CD4-positive, CD25-positive, alpha-beta regulatory T cell (primary cell): Measurements from ENCODE around the gene IFITM2. TPM values are rescaled to one million over a fixed set of nuclear protein-coding genes. Genes with fewer than 3 reads are reported as not detected.

Source experiments
- ATAC-seq, 2 donors: fragments of 150-1000 bp; cut with Tn5 transposase; one replicate each; pipeline ENCODE4 v1.10.0; 2021; ENCODE audit warnings: low read depth in 2 of 2, moderate number of reproducible peaks in 2 of 2, moderate library complexity in 1 of 2
- DNase-seq, 3 donors: peaks; one replicate each; pipeline versions ENCODE4 v3.0.0 to v3.0.0-alpha.2; 2012 to 2022; ENCODE audit warnings: mixed read lengths in 1 of 3
- H3K27ac ChIP-seq: one replicate; pipeline ENCODE4 v1.7.0; 2013; ENCODE audit warnings: mild to moderate bottlenecking, low read length; ENCODE audit not compliant: insufficient read depth, poor library complexity, severe bottlenecking
- H3K27me3 ChIP-seq: one replicate; pipeline ENCODE4 v1.7.0; 2013; ENCODE audit warnings: low read length; ENCODE audit not compliant: control insufficient read depth, insufficient read depth
- H3K36me3 ChIP-seq: one replicate; pipeline ENCODE4 v1.7.0; 2013; ENCODE audit warnings: mild to moderate bottlenecking, low read length, moderate library complexity; ENCODE audit not compliant: control insufficient read depth, insufficient read depth
- H3K4me1 ChIP-seq: 2 replicates; pipeline ENCODE4 v1.7.0; 2013; ENCODE audit warnings: mild to moderate bottlenecking, low read length; ENCODE audit not compliant: insufficient read depth, control insufficient read depth, poor library complexity, severe bottlenecking
- H3K4me3 ChIP-seq: one replicate; pipeline ENCODE4 v1.7.0; 2013; ENCODE audit warnings: low read depth, mild to moderate bottlenecking, low read length, moderate library complexity
- H3K9me3 ChIP-seq, 2 experiments: 1 replicate in 1 of 2; 2 replicates in 1 of 2; pipeline ENCODE4 v1.7.0; 2013; ENCODE audit warnings: low read length in 2 of 2, mild to moderate bottlenecking in 1 of 2, moderate library complexity in 1 of 2; ENCODE audit not compliant: control insufficient read depth in 2 of 2
- H3K27ac Mint-ChIP-seq, 3 donors: one replicate each; pipeline ENCODE4 v1.8.0; 2020 to 2022; ENCODE audit warnings: mild to moderate bottlenecking in 3 of 3, mixed read lengths in 3 of 3, moderate library complexity in 2 of 3
- H3K27me3 Mint-ChIP-seq: one replicate; pipeline ENCODE4 v1.8.0; 2022; ENCODE audit warnings: mild to moderate bottlenecking, mixed read lengths
- H3K36me3 Mint-ChIP-seq: one replicate; pipeline ENCODE4 v1.8.0; 2020; ENCODE audit warnings: mixed read lengths
- H3K4me1 Mint-ChIP-seq, 4 donors: one replicate each; pipeline ENCODE4 v1.8.0; 2020 to 2022; ENCODE audit warnings: mixed read lengths in 4 of 4, mild to moderate bottlenecking in 1 of 4
- H3K4me3 Mint-ChIP-seq, 4 donors: one replicate each; pipeline ENCODE4 v1.8.0; 2020 to 2022; ENCODE audit warnings: mild to moderate bottlenecking in 4 of 4, mixed read lengths in 4 of 4, moderate library complexity in 3 of 4
- H3K9me3 Mint-ChIP-seq, 7 donors: one replicate each; pipeline ENCODE4 v1.8.0; 2020 to 2022; ENCODE audit warnings: mixed read lengths in 7 of 7, mild to moderate bottlenecking in 3 of 7, moderate library complexity in 2 of 7
- polyA plus RNA-seq, 4 donors: library from polyadenylated mRNA; unstranded; fragments of 300-500 nt; fragmentation: Illumina TruSeq; gene quantifications; one replicate each; pipeline ENCODE4 v1.2.3, GENCODE V29; 2021
- total RNA-seq: library from RNA; stranded (reverse); gene quantifications from one replicate; pipeline ENCODE4 v1.2.3, GENCODE V29; 2022

The IFITM2 gene
- total and polyA plus RNA-seq, 5 donors from 2014 or later: 376 to 2,097 (median 1,834) TPM

- H3K4me1 Mint-ChIP-seq: peaks cover 7 to 46% (median 17%) of the 10 kb centered on the region in 4 donors
- H3K27me3 ChIP-seq: no peaks in the 10 kb centered on the region
- H3K36me3 Mint-ChIP-seq: no peaks in the 10 kb centered on the region
- no peaks in the 10 kb centered on the region for H3K36me3 ChIP-seq
- H3K4me1 ChIP-seq: peaks cover 10% of the 10 kb centered on the region
- H3K9me3 Mint-ChIP-seq: no peaks in the 10 kb centered on the region
- peak overlapping the region; percentile 48 for H3K4me3 ChIP-seq
- H3K27ac ChIP-seq: peak overlapping the region; percentile 88
- H3K4me3 Mint-ChIP-seq: peak overlapping the region; percentile 86 to 96 (median 88)
- H3K27me3 Mint-ChIP-seq: peaks cover 6% of the 10 kb centered on the region
- ATAC-seq: peak; percentile 77
- peak; percentile 78 to 88 (median 85) for DNase-seq
- H3K9me3 ChIP-seq: no peaks in the 10 kb centered on the region
- H3K27ac Mint-ChIP-seq: peak overlapping the region; percentile 91 to 97 (median 96)
These were observed 48.2 kb downstream of the IFITM2 start for GRCh38 chr11:355581-356458.

- no peak overlapping the region for H3K4me3 Mint-ChIP-seq
- H3K27me3 Mint-ChIP-seq: peaks cover 6% of the 10 kb centered on the region
- H3K9me3 ChIP-seq: no peaks in the 10 kb centered on the region
These were observed 49.0 kb downstream of the IFITM2 start for GRCh38 chr11:356610-357009.

GRCh38 chr11:357582-357981, 50.0 kb downstream of the IFITM2 start:
- no peaks in the 10 kb centered on the region for H3K36me3 Mint-ChIP-seq
- no peak for ATAC-seq

More at GRCh38 chr11:356610-357009, 49.0 kb downstream of the IFITM2 start:
- no peaks in the 10 kb centered on the region for H3K36me3 ChIP-seq
- no peak overlapping the region for H3K27ac ChIP-seq
- peaks cover 10% of the 10 kb centered on the region for H3K4me1 ChIP-seq
- H3K4me3 ChIP-seq: no peak overlapping the region
- Mint-ChIP-seq H3K27ac (no peak overlapping the region), H3K36me3 (no peaks in the 10 kb centered on the region), H3K4me1 (peaks cover 7 to 39% (median 16%) of the 10 kb centered on the region in 4 donors), H3K9me3 (no peaks in the 10 kb centered on the region)
- H3K27me3 ChIP-seq: no peaks in the 10 kb centered on the region
- ATAC-seq (no peak), DNase-seq (no peak)

GRCh38 chr11:358129-358800, 50.6 kb downstream of the IFITM2 start:
- Histone ChIP-seq H3K4me1 (peaks cover 10% of the 10 kb centered on the region), H3K27me3 (no peaks in the 10 kb centered on the region), H3K4me3 (no peak overlapping the region), H3K36me3 (no peaks in the 10 kb centered on the region), H3K27ac (no peak overlapping the region), H3K9me3 (no peaks in the 10 kb centered on the region)
- H3K4me1 Mint-ChIP-seq: peaks cover 5 to 29% (median 14%) of the 10 kb centered on the region in 4 donors
- H3K27ac Mint-ChIP-seq: peak overlapping the region in 1 of 3 donors; percentile 63
- ATAC-seq: no peak
- no peaks in the 10 kb centered on the region for H3K9me3 Mint-ChIP-seq
- H3K4me3 Mint-ChIP-seq: no peak overlapping the region
- H3K36me3 Mint-ChIP-seq: no peaks in the 10 kb centered on the region
- H3K27me3 Mint-ChIP-seq: peaks cover 6% of the 10 kb centered on the region
- no peak for DNase-seq

More at GRCh38 chr11:357582-357981, 50.0 kb downstream of the IFITM2 start:
- no peak for DNase-seq
- no peaks in the 10 kb centered on the region for H3K9me3 ChIP-seq
- H3K27me3 ChIP-seq: no peaks in the 10 kb centered on the region
- no peak overlapping the region for H3K4me3 Mint-ChIP-seq
- H3K27ac ChIP-seq: no peak overlapping the region
- no peaks in the 10 kb centered on the region for H3K36me3 ChIP-seq
- no peaks in the 10 kb centered on the region for H3K9me3 Mint-ChIP-seq
- no peak overlapping the region for H3K27ac Mint-ChIP-seq
- H3K4me1 ChIP-seq: peaks cover 10% of the 10 kb centered on the region
- H3K4me3 ChIP-seq: no peak overlapping the region
- H3K4me1 Mint-ChIP-seq: peaks cover 7 to 36% (median 16%) of the 10 kb centered on the region in 4 donors
- H3K27me3 Mint-ChIP-seq: peaks cover 6% of the 10 kb centered on the region

Other genes with a start within 250 kb of the IFITM2 start
- not detected for gene SCGB1C1, start 114.7 kb upstream of the IFITM2 start, total RNA-seq
- gene SCGB1C1, start 114.7 kb upstream of the IFITM2 start, polyA plus RNA-seq: not detected
- gene BET1L, start 100.4 kb upstream of the IFITM2 start, total RNA-seq: 66.4 TPM
- 10 to 100 TPM; 58.2 to 84.4 (median 64.6) TPM for gene BET1L, start 100.4 kb upstream of the IFITM2 start, polyA plus RNA-seq
- 135 TPM for gene RIC8A, start 100.1 kb upstream of the IFITM2 start, total RNA-seq
- gene RIC8A, start 100.1 kb upstream of the IFITM2 start, polyA plus RNA-seq: 10 to 100 TPM; 74.1 to 89.7 (median 78.6) TPM
- gene SIRT3, start 71.5 kb upstream of the IFITM2 start, total RNA-seq: 14.2 TPM
- 10 to 100 TPM in 2 of 4 donors, 1 to 10 TPM in 2; 6.9 to 12.4 (median 10.3) TPM for gene SIRT3, start 71.5 kb upstream of the IFITM2 start, polyA plus RNA-seq
- 99.6 TPM for gene PSMD13, start 70.8 kb upstream of the IFITM2 start, total RNA-seq
- 100 to 1,000 TPM; 223 to 276 (median 261) TPM for gene PSMD13, start 70.8 kb upstream of the IFITM2 start, polyA plus RNA-seq
- gene NLRP6, start 29.4 kb upstream of the IFITM2 start, total RNA-seq: 1.8 TPM
- 1 to 10 TPM in 3 of 4 donors, under 1 TPM in 1; 0.36 to 4.0 (median 2.4) TPM for gene NLRP6, start 29.4 kb upstream of the IFITM2 start, polyA plus RNA-seq
- gene PGGHG, start 18.7 kb upstream of the IFITM2 start, total RNA-seq: 188 TPM
- 1 to 10 TPM; 1.5 to 2.9 (median 2.5) TPM for gene PGGHG, start 18.7 kb upstream of the IFITM2 start, polyA plus RNA-seq
- gene IFITM5, start 8.3 kb upstream of the IFITM2 start, total RNA-seq: not detected
- gene IFITM5, start 8.3 kb upstream of the IFITM2 start, polyA plus RNA-seq: not detected
- 320 TPM for gene IFITM1, start 6.2 kb downstream of the IFITM2 start, total RNA-seq
- 1,000 to 10,000 TPM; 1,249 to 1,544 (median 1,415) TPM for gene IFITM1, start 6.2 kb downstream of the IFITM2 start, polyA plus RNA-seq
- gene IFITM3, start 13.0 kb downstream of the IFITM2 start, total RNA-seq: 6.7 TPM
- 10 to 100 TPM in 2 of 4 donors, 1 to 10 TPM in 2; 3.5 to 94.8 (median 42.6) TPM for gene IFITM3, start 13.0 kb downstream of the IFITM2 start, polyA plus RNA-seq
- 0.99 TPM for gene B4GALNT4, start 61.7 kb downstream of the IFITM2 start, total RNA-seq
- not detected for gene B4GALNT4, start 61.7 kb downstream of the IFITM2 start, polyA plus RNA-seq
- gene PKP3, start 86.4 kb downstream of the IFITM2 start, total RNA-seq: 0.30 TPM
- under 1 TPM in 3 of 4 donors, not detected in 1; 0.09 to 0.75 (median 0.27) TPM for gene PKP3, start 86.4 kb downstream of the IFITM2 start, polyA plus RNA-seq
- gene SIGIRR, start 107.2 kb downstream of the IFITM2 start, total RNA-seq: 387 TPM
- 100 to 1,000 TPM; 213 to 274 (median 220) TPM for gene SIGIRR, start 107.2 kb downstream of the IFITM2 start, polyA plus RNA-seq
- gene ANO9, start 134.2 kb downstream of the IFITM2 start, total RNA-seq: 153 TPM
- gene ANO9, start 134.2 kb downstream of the IFITM2 start, polyA plus RNA-seq: 10 to 100 TPM in 3 of 4 donors, 1 to 10 TPM in 1; 8.9 to 16.4 (median 12.3) TPM
- 19.3 TPM for gene PTDSS2, start 142.5 kb downstream of the IFITM2 start, total RNA-seq
- 1 to 10 TPM; 6.1 to 8.3 (median 6.8) TPM for gene PTDSS2, start 142.5 kb downstream of the IFITM2 start, polyA plus RNA-seq
- 112 TPM for gene RNH1, start 199.4 kb downstream of the IFITM2 start, total RNA-seq
- gene RNH1, start 199.4 kb downstream of the IFITM2 start, polyA plus RNA-seq: 100 to 1,000 TPM; 126 to 155 (median 133) TPM
- gene HRAS, start 227.8 kb downstream of the IFITM2 start, total RNA-seq: 35.0 TPM
- gene HRAS, start 227.8 kb downstream of the IFITM2 start, polyA plus RNA-seq: 10 to 100 TPM; 15.9 to 35.2 (median 21.1) TPM
- 5.8 TPM for gene LRRC56, start 229.7 kb downstream of the IFITM2 start, total RNA-seq
- 1 to 10 TPM in 2 of 4 donors, under 1 TPM in 2; 0.89 to 3.1 (median 1.8) TPM for gene LRRC56, start 229.7 kb downstream of the IFITM2 start, polyA plus RNA-seq